Thyroid gland (tissue), 4 donors: Measurements from ENCODE around the gene MORN5. TPM values are rescaled to one million over a fixed set of nuclear protein-coding genes. Genes with fewer than 3 reads are reported as not detected.

ENCODE experiments used
- DNase-seq, 2 donors: peaks; one replicate each; pipeline ENCODE4 v3.0.0-alpha.2; 2019
- H3K27ac ChIP-seq, 3 donors: fragments of 200-600 bp; sonication (generic); 1 replicate in 2 of 3; 2 replicates in 1 of 3; pipeline ENCODE4 v1.5.1; 2016 to 2019; ENCODE audit warnings: mild to moderate bottlenecking in 1 of 3, moderate library complexity in 1 of 3
- H3K27me3 ChIP-seq: fragments of 200-600 bp; sonication (generic); one replicate; pipeline ENCODE4 v1.5.1; 2019
- H3K36me3 ChIP-seq, 2 donors: fragments of 200-600 bp; sonication (generic); one replicate each; pipeline ENCODE4 v1.5.1; 2016 to 2019
- H3K4me1 ChIP-seq, 2 donors: fragments of 200-600 bp; sonication (generic); one replicate each; pipeline ENCODE4 v1.5.1; 2017 to 2019
- H3K4me3 ChIP-seq, 3 donors: fragments of 200-600 bp; sonication (generic); replicated peaks in 1 of 3; 1 replicate in 2 of 3; 2 replicates in 1 of 3; pipeline ENCODE4 v1.5.1; 2016; ENCODE audit warnings: mild to moderate bottlenecking in 1 of 3
- H3K9me3 ChIP-seq: fragments of 200-600 bp; sonication (generic); one replicate; pipeline ENCODE4 v1.5.1; 2017
- POLR2A ChIP-seq, 2 donors: fragments of 450-650 bp; IDR thresholded peaks; one replicate each; pipeline ENCODE4 v1.6.1; 2017; ENCODE audit warnings: antibody characterized with exemption in 2 of 2, mild to moderate bottlenecking in 2 of 2, moderate library complexity in 1 of 2
- WGBS, 2 donors: methylation state at CpG; one replicate each; pipeline ENCODE4 v1.1.5; 2017; 5-methylcytosine and 5-hydroxymethylcytosine counted together
- intact Hi-C: fragments of 100-400 bp; cut with DNase I; formaldehyde crosslinking; loops from one replicate; pipeline ENCODE4 v1.15.1; 2023
- total RNA-seq, 4 donors: library from RNA; depleted of rRNA; stranded (reverse); fragments of >200 nt; gene quantifications; one replicate each; pipeline ENCODE4 v1.2.3, GENCODE V29; 2016
- TF ChIP-seq, protein P1 (sequence below), 6 experiments: fragments of 200-600 bp in 3 of 6; fragments of 450-650 bp in 3 of 6; sonication (generic) in 3 of 6; IDR thresholded peaks; one replicate each; pipeline ENCODE4 v1.5.1; 2016 to 2019; ENCODE audit warnings: antibody characterized with exemption in 6 of 6, mild to moderate bottlenecking in 2 of 6, inconsistent platforms in 1 of 6, moderate library complexity in 1 of 6

MORN5 gene
- total RNA-seq, 4 donors from 2014 or later = not detected

DNA sequence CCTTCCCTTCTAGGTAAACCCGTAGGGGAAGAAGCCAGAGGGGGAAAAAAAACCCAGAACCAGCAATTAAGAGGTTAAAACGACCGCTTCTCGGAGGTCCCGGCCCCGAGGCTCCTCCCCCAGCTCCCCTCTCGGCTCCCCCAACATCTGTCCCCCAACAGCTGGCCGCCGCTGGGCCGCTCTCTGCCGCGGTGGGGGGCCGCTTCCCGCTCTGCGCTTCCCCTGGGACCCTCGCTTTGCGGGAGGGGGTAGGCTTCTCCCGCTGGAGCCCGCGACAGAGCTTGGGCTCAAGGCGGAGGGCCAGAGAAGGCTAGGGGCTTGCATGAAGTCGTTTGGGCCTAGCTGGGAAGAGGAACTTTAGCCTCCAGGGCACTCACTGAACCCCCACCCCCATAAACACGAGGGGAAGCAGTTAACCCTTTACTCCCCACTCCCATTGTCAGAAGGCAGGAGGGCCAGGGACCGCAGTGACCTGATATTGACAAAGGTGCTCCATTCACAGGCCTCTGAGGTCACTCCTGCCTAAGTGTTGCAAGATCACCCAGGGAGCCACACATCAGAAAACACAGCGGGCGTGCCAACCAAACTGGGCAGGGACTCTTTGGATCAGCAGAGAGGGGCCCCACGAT, 61.6 kb downstream of the MORN5 start:
- Histone ChIP-seq H3K4me1 (peaks cover 17 to 43% of the 10 kb centered on the region in 2 donors), H3K27me3 (peaks cover 61% of the 10 kb centered on the region), H3K27ac (no peak overlapping the region), H3K9me3 (no peaks in the 10 kb centered on the region), H3K4me3 (no peak overlapping the region), H3K36me3 (no peaks in the 10 kb centered on the region)
- intact Hi-C loops = no loop called here
- WGBS, 2 donors = 22 to 33% methylated on average over 10 to 11 of the region's 27 CpGs
- TF ChIP-seq, protein P1, sequence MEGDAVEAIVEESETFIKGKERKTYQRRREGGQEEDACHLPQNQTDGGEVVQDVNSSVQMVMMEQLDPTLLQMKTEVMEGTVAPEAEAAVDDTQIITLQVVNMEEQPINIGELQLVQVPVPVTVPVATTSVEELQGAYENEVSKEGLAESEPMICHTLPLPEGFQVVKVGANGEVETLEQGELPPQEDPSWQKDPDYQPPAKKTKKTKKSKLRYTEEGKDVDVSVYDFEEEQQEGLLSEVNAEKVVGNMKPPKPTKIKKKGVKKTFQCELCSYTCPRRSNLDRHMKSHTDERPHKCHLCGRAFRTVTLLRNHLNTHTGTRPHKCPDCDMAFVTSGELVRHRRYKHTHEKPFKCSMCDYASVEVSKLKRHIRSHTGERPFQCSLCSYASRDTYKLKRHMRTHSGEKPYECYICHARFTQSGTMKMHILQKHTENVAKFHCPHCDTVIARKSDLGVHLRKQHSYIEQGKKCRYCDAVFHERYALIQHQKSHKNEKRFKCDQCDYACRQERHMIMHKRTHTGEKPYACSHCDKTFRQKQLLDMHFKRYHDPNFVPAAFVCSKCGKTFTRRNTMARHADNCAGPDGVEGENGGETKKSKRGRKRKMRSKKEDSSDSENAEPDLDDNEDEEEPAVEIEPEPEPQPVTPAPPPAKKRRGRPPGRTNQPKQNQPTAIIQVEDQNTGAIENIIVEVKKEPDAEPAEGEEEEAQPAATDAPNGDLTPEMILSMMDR (IDR thresholded peaks at IDR 0.05) = no peak
- no peak for DNase-seq

DNA sequence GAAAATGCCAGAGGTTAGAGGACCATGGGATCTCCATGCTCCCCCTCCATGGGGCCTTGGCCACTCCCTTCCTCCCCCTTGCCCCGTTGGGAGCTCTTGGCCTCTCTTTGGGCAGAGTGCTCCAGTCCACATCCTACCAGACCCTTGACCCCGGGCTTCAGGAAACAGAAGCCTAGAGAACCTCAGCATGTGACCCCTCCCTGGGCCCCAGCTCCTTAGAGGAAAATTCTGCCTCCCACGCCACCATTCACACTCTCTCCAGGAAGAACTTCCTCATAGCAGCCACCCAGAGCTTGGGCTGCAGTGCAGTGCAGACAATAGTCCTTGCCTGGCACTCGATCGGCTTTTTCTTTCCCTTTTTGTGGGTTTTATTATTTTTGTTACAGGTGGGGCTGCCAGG, 63.1 kb downstream of the MORN5 start:
- 20 to 39% methylated on average over 5 of the region's 5 CpGs for WGBS, 2 donors
- intact Hi-C loops = no loop called here
- Histone ChIP-seq H3K9me3 (no peaks in the 10 kb centered on the region), H3K27me3 (peaks cover 60% of the 10 kb centered on the region), H3K27ac (no peak overlapping the region), H3K36me3 (no peaks in the 10 kb centered on the region), H3K4me1 (peaks cover 21 to 51% of the 10 kb centered on the region in 2 donors), H3K4me3 (no peak overlapping the region)
- DNase-seq = no peak
- TF ChIP-seq, protein P1 (IDR thresholded peaks at IDR 0.05) = no peak
- no peak for TF ChIP-seq POLR2A (IDR thresholded peaks at IDR 0.05)

DNA sequence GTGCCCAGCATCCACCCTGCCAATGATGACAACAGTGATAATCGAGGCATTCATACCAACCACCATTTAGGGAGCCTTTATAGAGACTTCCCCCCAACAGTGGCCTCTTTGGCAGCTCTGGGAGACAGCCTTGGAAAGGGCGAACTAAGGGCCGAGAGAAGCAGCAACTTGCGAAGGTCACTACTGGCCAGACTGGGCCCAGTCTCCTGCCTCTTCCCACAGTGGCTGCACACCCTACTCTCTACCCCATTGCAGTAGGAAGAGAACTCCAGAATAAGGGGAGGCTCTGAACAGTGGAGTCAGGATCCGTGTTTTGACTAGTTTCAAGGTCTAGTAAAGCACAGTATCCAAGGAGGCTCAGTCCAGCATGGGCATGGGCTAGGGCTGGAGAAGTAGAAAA, 63.7 kb downstream of the MORN5 start:
- intact Hi-C loops = no loop called here
- Histone ChIP-seq H3K4me3 (no peak overlapping the region), H3K27me3 (peaks cover 64% of the 10 kb centered on the region), H3K9me3 (no peaks in the 10 kb centered on the region), H3K36me3 (no peaks in the 10 kb centered on the region), H3K27ac (no peak overlapping the region), H3K4me1 (peaks cover 26 to 57% of the 10 kb centered on the region in 2 donors)
- TF ChIP-seq POLR2A (IDR thresholded peaks at IDR 0.05) = no peak
- TF ChIP-seq, protein P1 (IDR thresholded peaks at IDR 0.05) = no peak
- no peak for DNase-seq
- 79 to 85% methylated on average over 5 of the region's 5 CpGs for WGBS, 2 donors

DNA sequence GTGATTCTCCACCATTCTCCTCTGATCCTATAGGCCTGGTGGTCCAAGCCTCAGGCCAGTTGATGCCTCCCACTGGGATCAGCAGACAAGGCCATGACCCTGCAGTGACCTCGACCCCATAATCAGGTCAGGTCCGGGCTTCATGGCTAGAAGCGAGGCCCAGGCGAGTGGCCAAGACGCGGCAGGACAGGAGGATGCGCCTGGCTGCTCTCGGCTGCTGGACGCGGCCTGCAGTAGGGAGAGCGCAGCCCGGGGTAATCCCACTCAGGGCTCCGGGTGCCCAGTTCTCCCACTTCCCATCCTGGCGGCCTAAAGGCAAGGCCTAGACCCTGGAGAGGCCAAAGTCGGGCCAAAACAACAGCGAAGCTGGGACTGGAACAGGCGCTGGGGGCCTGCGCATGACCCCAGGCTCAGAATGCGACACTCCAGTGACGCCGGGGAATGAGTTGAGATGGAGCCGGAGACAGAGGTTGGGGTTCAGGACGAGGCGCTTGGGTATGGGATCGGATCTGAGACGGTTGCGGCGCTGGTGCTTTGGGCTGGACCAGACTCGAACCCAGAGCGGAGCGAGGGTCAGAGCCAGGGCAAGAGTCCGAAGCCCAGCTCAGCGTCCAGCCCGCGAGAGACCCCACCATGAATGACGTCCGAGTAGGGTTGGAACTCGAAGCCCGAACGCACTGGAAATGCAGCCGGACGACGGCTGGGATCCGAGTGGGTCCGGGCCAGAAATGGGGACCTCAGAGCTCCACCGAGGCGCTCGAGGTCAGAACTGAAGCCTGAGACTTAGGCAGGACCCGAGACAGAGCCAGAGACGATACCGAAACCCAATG, 65.8 kb downstream of the MORN5 start:
- intact Hi-C loops = no loop called here
- Histone ChIP-seq H3K27me3 (peaks cover 52% of the 10 kb centered on the region), H3K4me3 (no peak overlapping the region), H3K4me1 (peaks cover 12 to 42% of the 10 kb centered on the region in 2 donors), H3K9me3 (no peaks in the 10 kb centered on the region), H3K36me3 (no peaks in the 10 kb centered on the region), H3K27ac (no peak overlapping the region)
- no peak for TF ChIP-seq POLR2A (IDR thresholded peaks at IDR 0.05)
- TF ChIP-seq, protein P1 (IDR thresholded peaks at IDR 0.05) = no peak
- DNase-seq = no peak
- WGBS, 2 donors = 38 to 41% methylated on average over 39 to 46 of the region's 51 CpGs
